Kidney (tissue), 14 donors: ENCODE data around the gene PGAP2. TPM values are rescaled to one million over a fixed set of nuclear protein-coding genes. Genes with fewer than 3 reads are reported as not detected.

Experiments
- DNase-seq, 5 donors: peaks; one replicate each; pipeline ENCODE4 v3.0.0-alpha.2; 2013 to 2020
- FAIRE-seq: peaks from 2 replicates; lab custom pipeline; 2012; peaks lifted over from hg19 to GRCh38; lab: Jason Lieb, UNC
- H3K27ac ChIP-seq, 2 donors: one replicate each; pipeline ENCODE4 v1.7.0; 2013; ENCODE audit warnings: low read depth in 2 of 2, low read length in 2 of 2, inconsistent platforms in 1 of 2
- H3K27me3 ChIP-seq: one replicate; pipeline ENCODE4 v1.7.1; 2013; ENCODE audit warnings: low read length, inconsistent platforms; ENCODE audit not compliant: control insufficient read depth, insufficient read depth
- H3K36me3 ChIP-seq, 3 donors: one replicate each; pipeline versions ENCODE4 v1.7.0 to v1.7.1; 2013; ENCODE audit warnings: low read length in 3 of 3, control low read depth in 1 of 3, inconsistent platforms in 1 of 3; ENCODE audit not compliant: insufficient read depth in 3 of 3, control insufficient read depth in 2 of 3
- H3K4me1 ChIP-seq, 3 donors: one replicate each; pipeline versions ENCODE4 v1.7.0 to v1.7.1; 2013; ENCODE audit warnings: low read length in 3 of 3, inconsistent platforms in 1 of 3, low read depth in 1 of 3; ENCODE audit not compliant: control insufficient read depth in 2 of 3, insufficient read depth in 2 of 3
- H3K4me3 ChIP-seq, 3 donors: one replicate each; pipeline versions ENCODE4 v1.7.0 to v1.8.1; 2013; ENCODE audit warnings: low read length in 3 of 3, control low read depth in 1 of 3, inconsistent platforms in 1 of 3
- H3K9ac ChIP-seq, 3 donors: one replicate each; pipeline versions ENCODE4 v1.7.0 to v1.7.1; 2013; ENCODE audit warnings: low read length in 3 of 3, control low read depth in 1 of 3, inconsistent platforms in 1 of 3
- H3K9me3 ChIP-seq, 3 donors: one replicate each; pipeline versions ENCODE4 v1.7.0 to v1.7.1; 2013; ENCODE audit warnings: low read length in 3 of 3, control low read depth in 1 of 3, inconsistent platforms in 1 of 3; ENCODE audit not compliant: control insufficient read depth in 2 of 3, insufficient read depth in 1 of 3
- intact Hi-C: fragments of 100-400 bp; cut with DNase I; formaldehyde crosslinking; loops from one replicate; pipeline ENCODE4 v1.11.1; 2022
- polyA plus RNA-seq: library from polyadenylated mRNA; stranded (reverse); fragments of 350-450 nt; fragmentation: Illumina TruSeq; extraction: RNeasy Lipid Tissue Mini Kit (QIAGEN cat#74804); gene quantifications from one replicate; pipeline ENCODE4 v1.2.3, GENCODE V29; 2014; ENCODE audit warnings: low read depth, low replicate concordance; ENCODE audit not compliant: insufficient read depth
- total RNA-seq: library from RNA; stranded (reverse); fragmentation: NEBNext Ultra II Directional; extraction: Animal tissue kit (Norgen Biotek cat#: 25700); gene quantifications from one replicate; pipeline ENCODE4 v1.2.1, GENCODE V29; 2021
- TF ChIP-seq, protein P1 (sequence below): IDR thresholded peaks from 3 replicates; pipeline ENCODE4 v1.5.1; 2012; ENCODE audit warnings: mild to moderate bottlenecking, moderate library complexity, borderline replicate concordance; ENCODE audit not compliant: insufficient read depth; ENCODE audit errors: extremely low read depth
- donor health status: control.
- donor health status: control.
- donor health status: control.
- donor health status: control.
- donor health status: control.
- donor health status: DM: yes; HTN: yes; CAD: no.
- donor health status: Normal renal cell carcinoma (clear cell type).

Gene PGAP2
- total and polyA plus RNA-seq, 2 donors from 2014 or later: 17.5 to 19.5 TPM

GRCh38 chr11:3796346-3796745, 12.0 kb upstream of the PGAP2 start:
- Histone ChIP-seq H3K9me3 (no peaks in the 10 kb centered on the region), H3K27ac (no peak overlapping the region), H3K4me1 (peaks cover 3 to 8% (median 4%) of the 10 kb centered on the region in 3 donors), H3K9ac (peak overlapping the region; percentile 72 to 98 (median 96)), H3K4me3 (peak overlapping the region; percentile 88 to 100 (median 98)), H3K36me3 (peaks cover 0 to 4% (median 0%) of the 10 kb centered on the region in 3 donors), H3K27me3 (no peaks in the 10 kb centered on the region)
- intact Hi-C loops: no loop called here
- FAIRE-seq: no peak
- DNase-seq: peak in 1 of 5 donors; percentile 24
- TF ChIP-seq, protein P1, sequence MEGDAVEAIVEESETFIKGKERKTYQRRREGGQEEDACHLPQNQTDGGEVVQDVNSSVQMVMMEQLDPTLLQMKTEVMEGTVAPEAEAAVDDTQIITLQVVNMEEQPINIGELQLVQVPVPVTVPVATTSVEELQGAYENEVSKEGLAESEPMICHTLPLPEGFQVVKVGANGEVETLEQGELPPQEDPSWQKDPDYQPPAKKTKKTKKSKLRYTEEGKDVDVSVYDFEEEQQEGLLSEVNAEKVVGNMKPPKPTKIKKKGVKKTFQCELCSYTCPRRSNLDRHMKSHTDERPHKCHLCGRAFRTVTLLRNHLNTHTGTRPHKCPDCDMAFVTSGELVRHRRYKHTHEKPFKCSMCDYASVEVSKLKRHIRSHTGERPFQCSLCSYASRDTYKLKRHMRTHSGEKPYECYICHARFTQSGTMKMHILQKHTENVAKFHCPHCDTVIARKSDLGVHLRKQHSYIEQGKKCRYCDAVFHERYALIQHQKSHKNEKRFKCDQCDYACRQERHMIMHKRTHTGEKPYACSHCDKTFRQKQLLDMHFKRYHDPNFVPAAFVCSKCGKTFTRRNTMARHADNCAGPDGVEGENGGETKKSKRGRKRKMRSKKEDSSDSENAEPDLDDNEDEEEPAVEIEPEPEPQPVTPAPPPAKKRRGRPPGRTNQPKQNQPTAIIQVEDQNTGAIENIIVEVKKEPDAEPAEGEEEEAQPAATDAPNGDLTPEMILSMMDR: no peak

DNA sequence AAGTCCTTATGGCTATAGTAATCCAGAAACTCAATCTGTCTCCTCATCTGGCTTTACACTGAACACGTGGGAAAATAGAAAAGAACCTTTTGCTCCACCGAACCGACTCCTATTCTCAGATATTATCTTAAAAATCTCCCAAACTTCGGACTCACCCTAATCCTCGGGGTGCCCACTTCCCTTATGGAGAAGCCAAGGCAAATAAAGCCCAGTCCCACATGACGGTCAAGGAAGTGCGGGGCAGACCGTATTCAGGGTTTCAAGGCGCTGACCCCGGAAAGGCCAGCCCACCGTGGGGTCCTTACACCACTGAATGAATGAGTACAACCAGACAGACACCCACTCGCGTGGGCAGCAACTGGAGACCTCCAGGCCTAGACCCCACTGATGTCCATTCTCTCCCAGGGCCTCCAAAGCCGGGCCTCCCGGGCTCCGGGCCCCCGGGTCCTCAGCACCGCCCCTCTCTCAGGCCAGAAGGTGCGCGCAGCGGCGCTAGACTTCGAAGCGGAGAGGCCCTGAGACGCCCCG, 11.5 kb upstream of the PGAP2 start:
- Histone ChIP-seq H3K36me3 (peaks cover 0 to 4% (median 0%) of the 10 kb centered on the region in 3 donors), H3K27ac (peak overlapping the region; percentile 93 to 94), H3K4me1 (peaks cover 3 to 8% (median 4%) of the 10 kb centered on the region in 3 donors), H3K4me3 (peak overlapping the region; percentile 88 to 100 (median 98)), H3K9me3 (no peaks in the 10 kb centered on the region), H3K9ac (peak overlapping the region; percentile 72 to 98 (median 96)), H3K27me3 (no peaks in the 10 kb centered on the region)
- intact Hi-C loops: no loop called here
- DNase-seq: no peak
- TF ChIP-seq, protein P1: no peak
- no peak for FAIRE-seq

- H3K4me1 ChIP-seq: peaks cover 3 to 8% (median 4%) of the 10 kb centered on the region in 3 donors
- peak within 1 kb of the TSS; percentile 76 to 98 (median 96) for H3K9ac ChIP-seq
- FAIRE-seq: peak; percentile 96
- peak; percentile 100 for DNase-seq
- peak within 1 kb of the TSS; percentile 88 to 100 (median 98) for H3K4me3 ChIP-seq
- H3K27ac ChIP-seq: peak within 1 kb of the TSS; percentile 93 to 95
- TF ChIP-seq, protein P1: no peak
- intact Hi-C loops: no loop called here
- no peaks in the 10 kb centered on the region for H3K27me3 ChIP-seq
- no peaks in the 10 kb centered on the region for H3K9me3 ChIP-seq
- H3K36me3 ChIP-seq: peaks cover 0 to 4% (median 0%) of the 10 kb centered on the region in 3 donors
Measured at GRCh38 chr11:3797329-3798090, 10.8 kb upstream of the PGAP2 start, which contains the start of gene NUP98. Gene NUP98, minus strand, starts transcription at chr11:3797554. Its CDS starts 15,437 bp downstream, at chr11:3782117.
